Fibroblast of pulmonary artery (primary cell): ENCODE data around the gene PCDHB13.
"Not testable (repeated sequence)": the region's sequence is repeated elsewhere in the genome, so short reads cannot be mapped to it uniquely, and the experiment has no call there.

Experiments used
- DNase-seq: peaks from one replicate; pipeline ENCODE4 v3.0.0-alpha.2; 2010; ENCODE audit warnings: low read depth
- H3K4me3 ChIP-seq: replicated peaks from 2 replicates; pipeline ENCODE4 v1.5.1; 2011; ENCODE audit warnings: low read depth, mild to moderate bottlenecking, control low read depth, low read length, moderate library complexity
- TF ChIP-seq, protein P1 (sequence below): IDR thresholded peaks from 2 replicates; pipeline ENCODE4 v1.5.1; 2011; ENCODE audit warnings: mild to moderate bottlenecking, control low read depth, low read length, inconsistent platforms; ENCODE audit errors: missing control alignments

Gene PCDHB13

DNA sequence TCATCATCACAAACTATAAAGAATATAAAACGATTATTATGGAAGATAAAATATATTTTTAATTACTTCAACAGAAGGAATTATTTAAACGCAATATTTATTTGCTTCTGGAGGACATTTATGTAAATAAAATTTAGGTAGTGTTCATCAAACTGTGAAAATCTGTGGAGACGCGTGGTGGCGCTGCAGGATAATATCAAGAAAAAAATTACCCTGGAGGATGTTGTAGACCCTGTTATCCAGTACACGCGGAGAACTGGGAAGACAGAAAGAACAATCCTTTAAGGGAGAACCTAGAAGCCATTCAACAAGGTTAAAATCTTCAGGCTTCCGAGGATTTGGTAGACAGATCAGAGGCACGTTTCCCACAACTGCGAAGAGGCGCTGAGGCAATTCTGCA, 5.2 kb upstream of the PCDHB13 start, which contains the start of gene PCDHB12:
TSS of gene PCDHB12 (plus strand) at position 242 of the 400 bp plus-strand sequence. CDS start 189 bp downstream, outside the sequence.
- peak; percentile 7 for DNase-seq

DNA sequence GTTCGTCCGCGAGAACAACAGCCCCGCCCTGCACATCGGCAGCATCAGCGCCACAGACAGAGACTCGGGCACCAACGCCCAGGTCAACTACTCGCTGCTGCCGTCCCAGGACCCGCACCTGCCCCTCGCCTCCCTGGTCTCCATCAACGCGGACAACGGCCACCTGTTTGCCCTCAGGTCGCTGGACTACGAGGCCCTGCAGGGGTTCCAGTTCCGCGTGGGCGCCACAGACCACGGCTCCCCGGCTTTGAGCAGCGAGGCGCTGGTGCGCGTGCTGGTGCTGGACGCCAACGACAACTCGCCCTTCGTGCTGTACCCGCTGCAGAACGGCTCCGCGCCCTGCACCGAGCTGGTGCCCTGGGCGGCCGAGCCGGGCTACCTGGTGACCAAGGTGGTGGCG, 3.4 kb upstream of the PCDHB13 start:
- not testable (repeated sequence) for DNase-seq, H3K4me3 ChIP-seq

More for the DNA sequence above, 5.2 kb upstream of the PCDHB13 start, which contains the start of gene PCDHB12:
- TF ChIP-seq, protein P1, sequence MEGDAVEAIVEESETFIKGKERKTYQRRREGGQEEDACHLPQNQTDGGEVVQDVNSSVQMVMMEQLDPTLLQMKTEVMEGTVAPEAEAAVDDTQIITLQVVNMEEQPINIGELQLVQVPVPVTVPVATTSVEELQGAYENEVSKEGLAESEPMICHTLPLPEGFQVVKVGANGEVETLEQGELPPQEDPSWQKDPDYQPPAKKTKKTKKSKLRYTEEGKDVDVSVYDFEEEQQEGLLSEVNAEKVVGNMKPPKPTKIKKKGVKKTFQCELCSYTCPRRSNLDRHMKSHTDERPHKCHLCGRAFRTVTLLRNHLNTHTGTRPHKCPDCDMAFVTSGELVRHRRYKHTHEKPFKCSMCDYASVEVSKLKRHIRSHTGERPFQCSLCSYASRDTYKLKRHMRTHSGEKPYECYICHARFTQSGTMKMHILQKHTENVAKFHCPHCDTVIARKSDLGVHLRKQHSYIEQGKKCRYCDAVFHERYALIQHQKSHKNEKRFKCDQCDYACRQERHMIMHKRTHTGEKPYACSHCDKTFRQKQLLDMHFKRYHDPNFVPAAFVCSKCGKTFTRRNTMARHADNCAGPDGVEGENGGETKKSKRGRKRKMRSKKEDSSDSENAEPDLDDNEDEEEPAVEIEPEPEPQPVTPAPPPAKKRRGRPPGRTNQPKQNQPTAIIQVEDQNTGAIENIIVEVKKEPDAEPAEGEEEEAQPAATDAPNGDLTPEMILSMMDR, result no peak
- no peak within 1 kb of the TSS for H3K4me3 ChIP-seq

DNA sequence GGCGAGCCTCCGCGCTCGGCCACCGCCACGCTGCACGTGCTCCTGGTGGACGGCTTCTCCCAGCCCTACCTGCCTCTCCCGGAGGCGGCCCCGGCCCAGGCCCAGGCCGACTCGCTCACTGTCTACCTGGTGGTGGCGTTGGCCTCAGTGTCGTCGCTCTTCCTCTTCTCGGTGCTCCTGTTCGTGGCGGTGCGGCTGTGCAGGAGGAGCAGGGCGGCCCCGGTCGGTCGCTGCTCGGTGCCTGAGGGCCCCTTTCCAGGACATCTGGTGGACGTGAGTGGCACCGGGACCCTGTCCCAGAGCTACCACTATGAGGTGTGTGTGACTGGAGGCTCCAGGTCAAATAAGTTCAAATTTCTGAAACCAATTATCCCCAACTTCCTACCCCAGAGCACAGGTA, 2.9 kb upstream of the PCDHB13 start:
- not testable (repeated sequence) for DNase-seq, H3K4me3 ChIP-seq

DNA sequence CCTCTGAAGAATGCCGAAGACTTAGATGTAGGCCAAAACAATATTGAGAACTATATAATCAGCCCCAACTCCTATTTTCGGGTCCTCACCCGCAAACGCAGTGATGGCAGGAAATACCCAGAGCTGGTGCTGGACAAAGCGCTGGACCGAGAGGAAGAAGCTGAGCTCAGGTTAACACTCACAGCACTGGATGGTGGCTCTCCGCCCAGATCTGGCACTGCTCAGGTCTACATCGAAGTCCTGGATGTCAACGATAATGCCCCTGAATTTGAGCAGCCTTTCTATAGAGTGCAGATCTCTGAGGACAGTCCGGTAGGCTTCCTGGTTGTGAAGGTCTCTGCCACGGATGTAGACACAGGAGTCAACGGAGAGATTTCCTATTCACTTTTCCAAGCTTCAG, 864 bp downstream of the PCDHB13 start:
- H3K4me3 ChIP-seq, DNase-seq: not testable (repeated sequence)

DNA sequence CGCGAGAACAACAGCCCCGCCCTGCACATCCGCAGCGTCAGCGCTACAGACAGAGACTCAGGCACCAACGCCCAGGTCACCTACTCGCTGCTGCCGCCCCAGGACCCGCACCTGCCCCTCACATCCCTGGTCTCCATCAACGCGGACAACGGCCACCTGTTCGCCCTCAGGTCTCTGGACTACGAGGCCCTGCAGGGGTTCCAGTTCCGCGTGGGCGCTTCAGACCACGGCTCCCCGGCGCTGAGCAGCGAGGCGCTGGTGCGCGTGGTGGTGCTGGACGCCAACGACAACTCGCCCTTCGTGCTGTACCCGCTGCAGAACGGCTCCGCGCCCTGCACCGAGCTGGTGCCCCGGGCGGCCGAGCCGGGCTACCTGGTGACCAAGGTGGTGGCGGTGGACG, 1.8 kb downstream of the PCDHB13 start:
- H3K4me3 ChIP-seq, DNase-seq: not testable (repeated sequence)

DNA sequence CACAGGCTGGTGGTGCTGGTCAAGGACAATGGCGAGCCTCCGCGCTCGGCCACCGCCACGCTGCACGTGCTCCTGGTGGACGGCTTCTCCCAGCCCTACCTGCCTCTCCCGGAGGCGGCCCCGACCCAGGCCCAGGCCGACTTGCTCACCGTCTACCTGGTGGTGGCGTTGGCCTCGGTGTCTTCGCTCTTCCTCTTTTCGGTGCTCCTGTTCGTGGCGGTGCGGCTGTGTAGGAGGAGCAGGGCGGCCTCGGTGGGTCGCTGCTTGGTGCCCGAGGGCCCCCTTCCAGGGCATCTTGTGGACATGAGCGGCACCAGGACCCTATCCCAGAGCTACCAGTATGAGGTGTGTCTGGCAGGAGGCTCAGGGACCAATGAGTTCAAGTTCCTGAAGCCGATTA, 2.3 kb downstream of the PCDHB13 start:
- not testable (repeated sequence) for H3K4me3 ChIP-seq, DNase-seq

DNA sequence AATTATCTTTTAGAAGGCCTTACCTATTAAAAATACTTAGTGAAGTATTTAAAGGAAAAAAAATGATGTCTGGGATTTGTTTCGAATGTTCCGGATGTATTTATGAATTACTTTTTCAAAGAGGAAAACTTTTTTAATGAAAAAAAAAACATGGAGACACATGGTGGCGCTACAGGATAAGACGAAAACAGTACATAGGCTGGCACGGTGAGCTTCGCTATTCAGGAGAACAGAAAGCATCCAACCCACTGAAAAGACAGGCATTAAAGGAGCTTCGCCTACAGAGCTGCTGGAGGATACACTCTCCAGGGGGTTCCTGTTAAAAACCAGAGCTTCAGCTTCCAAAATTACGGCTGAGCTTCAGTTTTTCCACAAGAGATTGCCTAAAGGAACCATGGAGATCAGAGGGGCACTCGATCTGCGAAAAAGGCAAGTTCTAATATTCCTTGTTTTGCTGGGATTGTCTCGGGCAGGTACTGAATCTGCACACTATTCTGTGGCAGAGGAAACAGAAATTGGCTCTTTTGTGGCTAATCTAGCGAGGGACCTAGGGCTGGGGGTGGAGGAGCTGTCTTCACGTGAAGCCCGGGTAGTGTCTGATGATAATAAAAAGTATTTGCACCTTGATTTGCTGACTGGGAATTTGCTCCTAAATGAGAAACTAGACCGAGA, 9.5 kb downstream of the PCDHB13 start, which contains the start of gene PCDHB14:
TSS of gene PCDHB14 (plus strand) at position 232 of the 672 bp plus-strand sequence. CDS start at position 395, 163 bp downstream.
- TF ChIP-seq, protein P1, result peak; percentile 20
- DNase-seq, result peak; percentile 60

DNA sequence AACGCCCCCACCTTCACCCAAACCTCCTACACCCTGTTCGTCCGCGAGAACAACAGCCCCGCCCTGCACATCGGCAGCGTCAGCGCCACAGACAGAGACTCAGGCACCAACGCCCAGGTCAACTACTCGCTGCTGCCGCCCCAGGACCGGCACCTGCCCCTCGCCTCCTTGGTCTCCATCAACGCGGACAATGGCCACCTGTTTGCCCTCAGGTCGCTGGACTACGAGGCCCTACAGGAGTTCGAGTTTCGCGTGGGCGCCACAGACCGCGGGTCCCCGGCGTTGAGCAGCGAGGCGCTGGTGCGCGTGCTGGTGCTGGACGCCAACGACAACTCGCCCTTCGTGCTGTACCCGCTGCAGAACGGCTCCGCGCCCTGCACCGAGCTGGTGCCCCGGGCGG, 11.1 kb downstream of the PCDHB13 start:
- H3K4me3 ChIP-seq, DNase-seq: not testable (repeated sequence)

More for the DNA sequence above, 9.5 kb downstream of the PCDHB13 start, which contains the start of gene PCDHB14:
- H3K4me3 ChIP-seq, result peak within 1 kb of the TSS; percentile 47

DNA sequence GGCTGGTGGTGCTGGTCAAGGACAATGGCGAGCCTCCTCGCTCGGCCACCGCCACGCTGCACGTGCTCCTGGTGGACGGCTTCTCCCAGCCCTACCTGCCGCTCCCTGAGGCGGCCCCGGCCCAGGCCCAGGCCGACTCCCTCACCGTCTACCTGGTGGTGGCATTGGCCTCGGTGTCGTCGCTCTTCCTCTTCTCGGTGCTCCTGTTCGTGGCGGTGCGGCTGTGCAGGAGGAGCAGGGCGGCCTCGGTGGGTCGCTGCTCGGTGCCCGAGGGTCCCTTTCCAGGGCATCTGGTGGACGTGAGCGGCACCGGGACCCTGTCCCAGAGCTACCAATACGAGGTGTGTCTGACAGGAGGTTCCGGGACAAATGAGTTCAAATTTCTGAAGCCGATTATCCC, 11.7 kb downstream of the PCDHB13 start:
- not testable (repeated sequence) for DNase-seq, H3K4me3 ChIP-seq

DNA sequence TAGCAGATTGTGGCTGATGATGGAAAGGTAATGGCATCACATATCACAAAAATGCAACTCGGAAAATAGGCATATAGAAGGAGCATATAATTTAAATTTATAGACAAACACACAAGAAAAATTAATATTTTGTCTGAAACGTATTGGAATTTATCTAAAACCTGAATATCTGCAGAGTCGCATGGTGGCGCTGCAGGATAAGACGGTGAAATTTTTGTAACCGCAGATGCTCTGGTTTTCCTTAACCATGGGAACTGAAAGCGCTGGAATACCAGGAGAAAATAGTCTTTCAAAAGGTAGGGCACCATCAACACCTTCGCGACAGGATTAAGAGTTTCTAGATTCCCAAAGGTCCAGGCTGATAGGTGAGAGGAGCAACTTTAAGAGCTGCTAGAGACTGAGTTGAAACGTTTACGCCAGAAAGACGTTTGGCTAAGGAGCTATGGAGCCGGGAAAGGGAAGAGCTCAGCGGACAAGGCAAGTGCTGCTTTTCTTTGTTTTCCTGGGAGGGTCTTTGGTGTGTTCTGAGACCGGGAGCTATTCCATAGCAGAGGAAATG, 20.5 kb downstream of the PCDHB13 start:
- peak; percentile 36 for DNase-seq
- H3K4me3 ChIP-seq, result peak overlapping the region; percentile 35
- TF ChIP-seq, protein P1, result peak; percentile 31

DNA sequence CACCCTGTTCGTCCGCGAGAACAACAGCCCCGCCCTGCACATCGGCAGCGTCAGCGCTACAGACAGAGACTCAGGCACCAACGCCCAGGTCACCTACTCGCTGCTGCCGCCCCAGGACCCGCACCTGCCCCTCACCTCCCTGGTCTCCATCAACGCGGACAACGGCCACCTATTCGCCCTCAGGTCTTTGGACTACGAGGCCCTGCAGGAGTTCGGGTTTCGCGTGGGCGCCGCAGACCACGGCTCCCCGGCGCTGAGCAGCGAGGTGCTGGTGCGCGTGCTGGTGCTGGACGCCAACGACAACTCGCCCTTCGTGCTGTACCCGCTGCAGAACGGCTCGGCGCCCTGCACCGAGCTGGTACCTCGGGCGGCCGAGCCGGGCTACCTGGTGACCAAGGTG, 22.2 kb downstream of the PCDHB13 start:
- not testable (repeated sequence) for H3K4me3 ChIP-seq

More for the DNA sequence above, 22.2 kb downstream of the PCDHB13 start:
- DNase-seq, result not testable (repeated sequence)
